Karpas-422 (cell line): Measurements from ENCODE around the gene CACNA1F. TPM values are rescaled to one million over a fixed set of nuclear protein-coding genes. Genes with fewer than 3 reads are reported as not detected.
A peak's percentile ranks its signal among the peaks of the same experiment; 100 is the strongest.

ENCODE experiments used
- DNase-seq: peaks from one replicate; pipeline ENCODE4 v3.0.0-alpha.2; 2015
- H2AFZ ChIP-seq: fragments of 200-600 bp; sonication (generic); 2 replicates; pipeline ENCODE4 v1.6.1; 2014; ENCODE audit warnings: antibody characterized with exemption, low read length, mixed read lengths
- H3K27ac ChIP-seq: fragments of 200-600 bp; sonication (generic); 2 replicates; pipeline ENCODE4 v1.5.1; 2014; ENCODE audit warnings: mild to moderate bottlenecking, low read length, moderate library complexity
- H3K27me3 ChIP-seq: fragments of 200-600 bp; sonication (generic); 2 replicates; pipeline ENCODE4 v1.6.1; 2014; ENCODE audit warnings: low read length, mixed read lengths
- H3K36me3 ChIP-seq: fragments of 200-600 bp; sonication (generic); 2 replicates; pipeline ENCODE4 v1.6.1; 2014; ENCODE audit warnings: low read length, mixed read lengths; ENCODE audit not compliant: insufficient read depth
- H3K4me1 ChIP-seq: fragments of 200-600 bp; sonication (generic); 2 replicates; pipeline ENCODE4 v1.6.1; 2014; ENCODE audit warnings: mild to moderate bottlenecking, low read length, mixed read lengths
- H3K4me2 ChIP-seq: fragments of 200-600 bp; sonication (generic); 2 replicates; pipeline ENCODE4 v1.6.1; 2014; ENCODE audit warnings: low read length, low read depth, mild to moderate bottlenecking; ENCODE audit not compliant: poor library complexity, severe bottlenecking
- H3K4me3 ChIP-seq: fragments of 200-600 bp; sonication (generic); 2 replicates; pipeline ENCODE4 v1.5.1; 2014; ENCODE audit warnings: mild to moderate bottlenecking, antibody characterized with exemption, low read length, mixed read lengths
- H3K79me2 ChIP-seq: fragments of 200-600 bp; sonication (generic); 2 replicates; pipeline ENCODE4 v1.6.1; 2014; ENCODE audit warnings: mild to moderate bottlenecking, low read length, mixed read lengths
- H3K9ac ChIP-seq: fragments of 200-600 bp; sonication (generic); 2 replicates; pipeline ENCODE4 v1.6.0; 2014; ENCODE audit warnings: low read length
- H3K9me2 ChIP-seq: fragments of 200-600 bp; sonication (generic), shearing (Covaris generic); replicated peaks from 2 replicates; pipeline ENCODE4 v1.6.0; 2014; ENCODE audit warnings: mild to moderate bottlenecking, low read length, moderate library complexity; ENCODE audit not compliant: insufficient read depth
- H3K9me3 ChIP-seq: fragments of 300-700, 200-600 bp; sonication (generic); 2 replicates; pipeline ENCODE4 v1.6.1; 2014; ENCODE audit warnings: low read length, mixed read lengths
- H4K20me1 ChIP-seq: fragments of 200-600 bp; sonication (generic); 2 replicates; pipeline ENCODE4 v1.6.1; 2014; ENCODE audit warnings: mild to moderate bottlenecking, antibody characterized with exemption, low read length, low read depth; ENCODE audit not compliant: insufficient read depth
- total RNA-seq: library from RNA; depleted of rRNA; stranded (reverse); fragments of >200 nt; shearing (Covaris generic); gene quantifications from 2 replicates; pipeline ENCODE4 v1.2.3, GENCODE V29; 2014; ENCODE audit warnings: low replicate concordance

Gene CACNA1F
- total RNA-seq, 1 experiment from 2014 or later, result not detected

GRCh38 chrX:49271341-49271740, 38.2 kb upstream of the CACNA1F start:
- Histone ChIP-seq H3K79me2 (no peaks in the 10 kb centered on the region), H3K27ac (no peak overlapping the region), H3K4me2 (peak overlapping the region; percentile 78), H3K4me3 (no peak overlapping the region; the same call in 1 of the 2 replicates), H3K9me2 (no peaks in the 10 kb centered on the region), H3K4me1 (peaks cover 22% of the 10 kb centered on the region), H3K9ac (no peak overlapping the region), H2AFZ (no peak overlapping the region), H3K36me3 (no peaks in the 10 kb centered on the region), H3K9me3 (no peaks in the 10 kb centered on the region), H3K27me3 (no peaks in the 10 kb centered on the region), H4K20me1 (no peaks in the 10 kb centered on the region)
- DNase-seq, result no peak

GRCh38 chrX:49270249-49270921, 37.2 kb upstream of the CACNA1F start:
- H3K9ac ChIP-seq, result peak overlapping the region; percentile 80
- H3K4me3 ChIP-seq, result peak overlapping the region; percentile 65

GRCh38 chrX:49269767-49270248, 36.7 kb upstream of the CACNA1F start, which contains the start of gene PPP1R3F:
TSS of gene PPP1R3F (plus strand) at chrX:49269793. CDS start at chrX:49269870, 77 bp downstream.
- Histone ChIP-seq H3K4me3 (peak within 1 kb of the TSS; percentile 72), H3K27me3 (no peaks in the 10 kb centered on the region), H2AFZ (peak within 1 kb of the TSS; percentile 42; the same call in 1 of the 2 replicates), H3K9me2 (no peaks in the 10 kb centered on the region), H4K20me1 (no peaks in the 10 kb centered on the region), H3K79me2 (no peaks in the 10 kb centered on the region), H3K9ac (peak within 1 kb of the TSS; percentile 80), H3K9me3 (no peaks in the 10 kb centered on the region), H3K4me1 (peaks cover 22% of the 10 kb centered on the region), H3K36me3 (no peaks in the 10 kb centered on the region), H3K4me2 (peak within 1 kb of the TSS; percentile 78), H3K27ac (peak within 1 kb of the TSS; percentile 62)
- DNase-seq, result no peak

More at GRCh38 chrX:49270249-49270921, 37.2 kb upstream of the CACNA1F start:
- H3K79me2 ChIP-seq, result no peaks in the 10 kb centered on the region
- H3K27ac ChIP-seq, result no peak overlapping the region
- no peaks in the 10 kb centered on the region for H4K20me1 ChIP-seq
- H3K4me2 ChIP-seq, result peak overlapping the region; percentile 78
- no peaks in the 10 kb centered on the region for H3K9me3 ChIP-seq
- H3K9me2 ChIP-seq, result no peaks in the 10 kb centered on the region
- no peak for DNase-seq
- no peak overlapping the region for H2AFZ ChIP-seq
- no peaks in the 10 kb centered on the region for H3K27me3 ChIP-seq
- peaks cover 22% of the 10 kb centered on the region for H3K4me1 ChIP-seq
- no peaks in the 10 kb centered on the region for H3K36me3 ChIP-seq

- Histone ChIP-seq H3K9me2 (no peaks in the 10 kb centered on the region), H3K27me3 (no peaks in the 10 kb centered on the region), H4K20me1 (no peaks in the 10 kb centered on the region), H3K4me2 (peak overlapping the region; percentile 78), H2AFZ (peak overlapping the region; percentile 42; the same call in 1 of the 2 replicates), H3K36me3 (no peaks in the 10 kb centered on the region), H3K79me2 (no peaks in the 10 kb centered on the region), H3K4me1 (peaks cover 22% of the 10 kb centered on the region), H3K27ac (peak overlapping the region; percentile 62), H3K9me3 (no peaks in the 10 kb centered on the region), H3K4me3 (peak overlapping the region; percentile 72), H3K9ac (peak overlapping the region; percentile 80)
- peak; percentile 98 for DNase-seq
These were observed 36.0 kb upstream of the CACNA1F start for GRCh38 chrX:49269010-49269766.

GRCh38 chrX:49268702-49269009, 35.5 kb upstream of the CACNA1F start:
- Histone ChIP-seq H3K27ac (peak overlapping the region; percentile 34; the same call in 1 of the 2 replicates), H3K27me3 (no peaks in the 10 kb centered on the region), H3K36me3 (no peaks in the 10 kb centered on the region), H3K4me1 (peaks cover 22% of the 10 kb centered on the region), H3K9ac (peak overlapping the region; percentile 77), H3K79me2 (no peaks in the 10 kb centered on the region), H2AFZ (no peak overlapping the region), H3K9me2 (no peaks in the 10 kb centered on the region), H4K20me1 (no peaks in the 10 kb centered on the region), H3K9me3 (no peaks in the 10 kb centered on the region), H3K4me3 (peak overlapping the region; percentile 72), H3K4me2 (peak overlapping the region; percentile 68)
- no peak for DNase-seq

GRCh38 chrX:49266523-49267445, 33.6 kb upstream of the CACNA1F start:
- Histone ChIP-seq H3K9ac (no peak overlapping the region), H3K4me2 (no peak overlapping the region)

GRCh38 chrX:49264460-49264859, 31.3 kb upstream of the CACNA1F start, which contains the start of gene FOXP3:
TSS of gene FOXP3 (minus strand) at chrX:49264710. CDS start at chrX:49258505, 6,205 bp downstream.
- H3K4me3 ChIP-seq, result no peak within 1 kb of the TSS

More at GRCh38 chrX:49266523-49267445, 33.6 kb upstream of the CACNA1F start:
- H3K79me2 ChIP-seq, result no peaks in the 10 kb centered on the region
- H3K4me3 ChIP-seq, result no peak overlapping the region
- H3K27ac ChIP-seq, result no peak overlapping the region
- H3K9me2 ChIP-seq, result no peaks in the 10 kb centered on the region
- H3K27me3 ChIP-seq, result no peaks in the 10 kb centered on the region
- no peak overlapping the region for H2AFZ ChIP-seq
- peaks cover 22% of the 10 kb centered on the region for H3K4me1 ChIP-seq
- no peaks in the 10 kb centered on the region for H4K20me1 ChIP-seq
- H3K36me3 ChIP-seq, result no peaks in the 10 kb centered on the region
- no peak for DNase-seq
- H3K9me3 ChIP-seq, result no peaks in the 10 kb centered on the region

More at GRCh38 chrX:49264460-49264859, 31.3 kb upstream of the CACNA1F start, which contains the start of gene FOXP3:
- no peaks in the 10 kb centered on the region for H3K9me3 ChIP-seq
- no peaks in the 10 kb centered on the region for H3K9me2 ChIP-seq
- no peak within 1 kb of the TSS for H3K4me2 ChIP-seq
- no peaks in the 10 kb centered on the region for H3K27me3 ChIP-seq
- no peak for DNase-seq
- H3K27ac ChIP-seq, result no peak within 1 kb of the TSS
- H4K20me1 ChIP-seq, result no peaks in the 10 kb centered on the region
- H2AFZ ChIP-seq, result no peak within 1 kb of the TSS
- no peaks in the 10 kb centered on the region for H3K36me3 ChIP-seq
- H3K4me1 ChIP-seq, result peaks cover 8% of the 10 kb centered on the region
- no peak within 1 kb of the TSS for H3K9ac ChIP-seq
- no peaks in the 10 kb centered on the region for H3K79me2 ChIP-seq
